Fibroblast of lung (primary cell): ENCODE results near the gene VWA5B1. TPM values are rescaled to one million over a fixed set of nuclear protein-coding genes. Genes with fewer than 3 reads are reported as not detected.

Experiments
- DNase-seq, 2 donors: peaks; one replicate each; pipeline versions ENCODE4 v3.0.0 to v3.0.0-alpha.2; 2010; ENCODE audit warnings: low read depth in 2 of 2
- H2AFZ ChIP-seq: 2 replicates; pipeline ENCODE4 v1.5.1; 2012; ENCODE audit warnings: low read length, control low read depth, inconsistent platforms
- H3K27ac ChIP-seq: 2 replicates; pipeline ENCODE4 v1.5.1; 2011; ENCODE audit warnings: low read length, control low read depth; ENCODE audit not compliant: insufficient read depth
- H3K27me3 ChIP-seq: 2 replicates; pipeline ENCODE4 v1.5.1; 2011; ENCODE audit warnings: mild to moderate bottlenecking, low read length; ENCODE audit not compliant: control insufficient read depth, insufficient read depth
- H3K36me3 ChIP-seq: 2 replicates; pipeline ENCODE4 v1.5.1; 2011; ENCODE audit warnings: low read length; ENCODE audit not compliant: control insufficient read depth, insufficient read depth
- H3K4me1 ChIP-seq: 2 replicates; pipeline ENCODE4 v1.5.1; 2011; ENCODE audit warnings: low read length; ENCODE audit not compliant: control insufficient read depth, insufficient read depth; ENCODE audit errors: extremely low read depth
- H3K4me2 ChIP-seq: 2 replicates; pipeline ENCODE4 v1.5.1; 2011; ENCODE audit warnings: low read length, control low read depth; ENCODE audit not compliant: insufficient read depth; ENCODE audit errors: extremely low read depth
- H3K4me3 ChIP-seq, 4 experiments: fragments of 200-600 bp in 1 of 4; sonication (generic) in 1 of 4; replicated peaks in 1 of 4; 2 replicates each; pipeline ENCODE4 v1.5.1; 2011 to 2016; ENCODE audit warnings: low read length in 4 of 4, low read depth in 3 of 4, mild to moderate bottlenecking in 3 of 4, control low read depth in 2 of 4, inconsistent platforms in 1 of 4, mixed read lengths in 1 of 4; ENCODE audit not compliant: insufficient read depth in 1 of 4; ENCODE audit errors: control extremely low read depth in 1 of 4
- H3K79me2 ChIP-seq: 2 replicates; pipeline ENCODE4 v1.5.1; 2012; ENCODE audit warnings: mild to moderate bottlenecking, low read length, inconsistent platforms; ENCODE audit not compliant: control insufficient read depth, insufficient read depth
- H3K9ac ChIP-seq: 2 replicates; pipeline ENCODE4 v1.5.1; 2011; ENCODE audit warnings: mild to moderate bottlenecking, low read length, control low read depth; ENCODE audit not compliant: insufficient read depth
- H3K9me3 ChIP-seq: 2 replicates; pipeline ENCODE4 v1.5.1; 2012; ENCODE audit warnings: low read depth, low read length; ENCODE audit not compliant: control insufficient read depth, insufficient read depth
- H4K20me1 ChIP-seq: 2 replicates; pipeline ENCODE4 v1.5.1; 2011; ENCODE audit warnings: low read length; ENCODE audit not compliant: control insufficient read depth, insufficient read depth; ENCODE audit errors: extremely low read depth
- EZH2 ChIP-seq: IDR thresholded peaks from 2 replicates; pipeline ENCODE4 v1.5.1; 2012; ENCODE audit warnings: low read length, control low read depth, mild to moderate bottlenecking; ENCODE audit errors: missing control alignments
- polyA plus RNA-seq, 2 donors: library from polyadenylated mRNA; depleted of rRNA in 1 of 2; stranded (reverse) in 1 of 2; unstranded in 1 of 2; fragments of >200 nt; gene quantifications; 2 replicates each; pipeline ENCODE4 v1.2.1, GENCODE V29; 2011 to 2012; ENCODE audit warnings: missing spikeins in 1 of 2
- total RNA-seq: library from RNA; depleted of rRNA; stranded (reverse); fragments of >200 nt; gene quantifications from 2 replicates; pipeline ENCODE4 v1.2.1, GENCODE V29; 2014
- TF ChIP-seq, protein P1 (sequence below), 2 donors: IDR thresholded peaks in 1 of 2; conservative IDR thresholded peaks in 1 of 2; 1 replicate in 1 of 2; 2 replicates in 1 of 2; pipeline ENCODE4 v1.5.1; 2011 to 2012; ENCODE audit warnings: low read length in 2 of 2, control low read depth in 1 of 2, inconsistent platforms in 1 of 2, low read depth in 1 of 2, mild to moderate bottlenecking in 1 of 2

VWA5B1 gene
- total and polyA plus RNA-seq, 2 donors (not counting 1 experiment from before 2014, with no cell fraction given): not detected

DNA sequence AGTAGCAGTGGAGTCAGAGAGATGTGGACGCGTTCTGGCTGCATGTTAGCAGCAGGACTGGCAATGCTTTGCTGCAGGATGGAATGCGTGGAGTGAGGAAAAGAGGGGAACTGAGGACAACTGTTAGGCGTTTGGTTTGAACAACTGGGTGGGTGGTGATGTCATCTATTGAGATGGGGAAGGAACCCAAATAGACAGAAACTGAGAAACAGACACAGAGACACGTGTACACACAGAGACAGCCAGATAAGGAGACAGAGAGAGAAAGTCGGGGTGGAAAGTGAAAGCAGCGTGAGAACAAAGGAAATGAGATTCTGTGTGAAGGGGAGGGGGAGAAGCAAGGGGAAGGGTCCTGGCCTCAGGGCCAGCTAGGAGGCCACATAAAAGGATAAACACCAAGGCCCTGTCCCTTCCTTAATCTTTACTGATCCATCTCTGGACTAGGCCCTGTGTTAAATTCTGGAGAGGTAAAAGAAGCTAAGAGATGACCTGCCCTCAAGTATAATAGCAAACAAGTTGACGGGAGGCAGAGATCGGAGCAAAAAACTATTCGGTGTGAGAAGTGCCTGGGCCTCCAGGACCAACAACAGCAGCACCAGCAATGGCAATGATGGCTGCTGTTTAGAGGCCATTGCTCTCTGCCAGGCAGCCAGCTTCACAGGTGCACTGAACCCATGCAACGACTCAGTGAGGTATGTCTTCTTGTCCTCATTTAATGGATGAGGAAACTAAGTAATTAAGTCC lies 31.6 kb downstream of the VWA5B1 start:
- TF ChIP-seq, protein P1, sequence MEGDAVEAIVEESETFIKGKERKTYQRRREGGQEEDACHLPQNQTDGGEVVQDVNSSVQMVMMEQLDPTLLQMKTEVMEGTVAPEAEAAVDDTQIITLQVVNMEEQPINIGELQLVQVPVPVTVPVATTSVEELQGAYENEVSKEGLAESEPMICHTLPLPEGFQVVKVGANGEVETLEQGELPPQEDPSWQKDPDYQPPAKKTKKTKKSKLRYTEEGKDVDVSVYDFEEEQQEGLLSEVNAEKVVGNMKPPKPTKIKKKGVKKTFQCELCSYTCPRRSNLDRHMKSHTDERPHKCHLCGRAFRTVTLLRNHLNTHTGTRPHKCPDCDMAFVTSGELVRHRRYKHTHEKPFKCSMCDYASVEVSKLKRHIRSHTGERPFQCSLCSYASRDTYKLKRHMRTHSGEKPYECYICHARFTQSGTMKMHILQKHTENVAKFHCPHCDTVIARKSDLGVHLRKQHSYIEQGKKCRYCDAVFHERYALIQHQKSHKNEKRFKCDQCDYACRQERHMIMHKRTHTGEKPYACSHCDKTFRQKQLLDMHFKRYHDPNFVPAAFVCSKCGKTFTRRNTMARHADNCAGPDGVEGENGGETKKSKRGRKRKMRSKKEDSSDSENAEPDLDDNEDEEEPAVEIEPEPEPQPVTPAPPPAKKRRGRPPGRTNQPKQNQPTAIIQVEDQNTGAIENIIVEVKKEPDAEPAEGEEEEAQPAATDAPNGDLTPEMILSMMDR (conservative IDR thresholded peaks at IDR 0.05 in 1 of 2, IDR thresholded peaks at IDR 0.05 in 1 of 2; ENCODE audit: low read depth in 1 of 2, low read length in 2 of 2): no peak
- TF ChIP-seq EZH2: no peak
- H2AFZ ChIP-seq: peak overlapping the region; percentile 44
- no peak overlapping the region for H3K9ac ChIP-seq
- no peak overlapping the region for H3K27ac ChIP-seq
- H3K4me2 ChIP-seq: no peak overlapping the region
- H3K27me3 ChIP-seq: peaks cover 4% of the 10 kb centered on the region
- no peak overlapping the region for H3K4me3 ChIP-seq
- H3K9me3 ChIP-seq: no peaks in the 10 kb centered on the region
- DNase-seq: peak; percentile 6 to 30
- H3K79me2 ChIP-seq: no peaks in the 10 kb centered on the region
- H3K36me3 ChIP-seq: no peaks in the 10 kb centered on the region
- no peaks in the 10 kb centered on the region for H4K20me1 ChIP-seq
- H3K4me1 ChIP-seq: peaks cover 7% of the 10 kb centered on the region

DNA sequence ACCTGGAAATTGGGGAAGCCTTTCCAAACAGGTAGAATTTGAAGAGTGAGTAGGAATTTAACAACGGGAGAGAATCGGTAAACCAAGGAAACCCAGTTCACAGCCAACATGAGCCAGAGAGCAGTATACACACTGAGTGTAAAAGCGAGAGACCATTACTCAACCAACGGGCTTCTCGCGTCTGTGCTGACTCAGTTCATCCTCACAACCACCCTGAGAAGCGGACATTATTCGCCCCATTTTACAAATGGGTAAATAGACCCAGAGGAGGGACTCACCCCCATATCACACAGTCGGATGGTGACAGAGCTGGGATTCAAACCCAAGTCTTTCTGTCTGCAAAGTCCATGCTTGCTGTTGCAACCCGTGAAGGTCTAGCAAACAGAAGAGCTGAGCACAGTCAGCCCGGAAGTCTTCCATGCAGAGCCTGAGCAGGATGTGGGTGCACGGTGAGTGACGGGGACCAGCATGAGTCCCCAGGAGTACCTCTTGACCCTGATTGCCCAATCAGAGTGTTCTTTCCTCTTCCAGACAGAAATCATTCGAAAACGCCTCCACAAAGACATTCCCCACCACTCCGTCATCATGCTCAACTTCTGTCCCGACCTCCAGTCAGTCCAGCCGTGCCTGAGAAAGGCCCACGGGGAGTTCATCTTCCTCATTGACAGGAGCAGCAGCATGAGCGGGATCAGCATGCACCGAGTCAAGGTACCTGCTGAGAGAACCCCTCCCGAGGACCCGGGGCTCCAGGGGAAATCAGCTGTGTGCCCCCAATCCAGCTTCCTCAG lies 32.3 kb downstream of the VWA5B1 start:
- peaks cover 7% of the 10 kb centered on the region for H3K4me1 ChIP-seq
- H3K27ac ChIP-seq: no peak overlapping the region
- H3K27me3 ChIP-seq: peaks cover 4% of the 10 kb centered on the region
- H3K9me3 ChIP-seq: no peaks in the 10 kb centered on the region
- H3K79me2 ChIP-seq: no peaks in the 10 kb centered on the region
- H3K36me3 ChIP-seq: no peaks in the 10 kb centered on the region
- H3K4me3 ChIP-seq: no peak overlapping the region
- no peak overlapping the region for H3K4me2 ChIP-seq
- H4K20me1 ChIP-seq: no peaks in the 10 kb centered on the region
- TF ChIP-seq EZH2: no peak
- TF ChIP-seq, protein P1 (conservative IDR thresholded peaks at IDR 0.05 in 1 of 2, IDR thresholded peaks at IDR 0.05 in 1 of 2; ENCODE audit: low read depth in 1 of 2, low read length in 2 of 2): no peak
- no peak overlapping the region for H3K9ac ChIP-seq
- no peak overlapping the region for H2AFZ ChIP-seq
- DNase-seq: peak; percentile 74 to 92

DNA sequence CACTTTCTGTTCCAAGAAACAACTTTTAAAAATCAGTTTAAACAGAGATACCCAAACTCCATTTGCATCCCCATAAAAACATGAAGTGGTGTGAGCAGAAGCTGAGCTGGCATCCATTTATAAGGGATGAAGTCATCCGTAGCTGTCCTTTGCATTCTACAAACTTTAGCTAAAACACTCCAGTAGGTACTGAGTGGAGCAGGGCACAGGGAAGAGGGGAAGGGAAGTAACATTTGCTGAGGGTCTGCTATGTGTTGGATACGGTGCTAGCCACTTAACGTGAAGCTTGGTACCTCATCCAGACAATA lies 32.9 kb downstream of the VWA5B1 start:
- peak in 1 of 2 donors; percentile 34 for DNase-seq
- Histone ChIP-seq H3K4me2 (no peak overlapping the region), H4K20me1 (no peaks in the 10 kb centered on the region), H3K9ac (no peak overlapping the region), H3K27ac (no peak overlapping the region), H3K36me3 (no peaks in the 10 kb centered on the region), H3K27me3 (peaks cover 4% of the 10 kb centered on the region), H3K4me1 (peaks cover 7% of the 10 kb centered on the region), H3K79me2 (no peaks in the 10 kb centered on the region), H3K9me3 (no peaks in the 10 kb centered on the region), H3K4me3 (no peak overlapping the region), H2AFZ (no peak overlapping the region)
- TF ChIP-seq, protein P1 (conservative IDR thresholded peaks at IDR 0.05 in 1 of 2, IDR thresholded peaks at IDR 0.05 in 1 of 2; ENCODE audit: low read depth in 1 of 2, low read length in 2 of 2): no peak
- TF ChIP-seq EZH2: no peak
